ENCODE data around the gene SCUBE3. TPM values are rescaled to one million over a fixed set of nuclear protein-coding genes. Genes with fewer than 3 reads are reported as not detected.

Gene SCUBE3
- total and polyA plus RNA-seq, 2 donors: 0.09 to 0.14 TPM

- H3K4me3 ChIP-seq (ENCODE audit: low read length in 2 of 2): no peak overlapping the region
- DNase-seq (ENCODE audit: low read depth in 6 of 9, low spot score in 9 of 9): no peak
- WGBS: 93% methylated on average over 5 of the region's 5 CpGs
- H3K4me1 ChIP-seq (ENCODE audit: control insufficient read depth in 2 of 2, insufficient read depth in 2 of 2, low read length in 2 of 2): peaks cover 0 to 5% of the 10 kb centered on the region in 2 donors
- no peaks in the 10 kb centered on the region for H3K9me3 ChIP-seq (ENCODE audit: control insufficient read depth in 2 of 2, insufficient read depth in 1 of 2, low read length in 1 of 2)
- peaks cover 2 to 26% of the 10 kb centered on the region in 2 donors for H3K27me3 ChIP-seq (ENCODE audit: control insufficient read depth in 2 of 2, insufficient read depth in 1 of 2, low read length in 1 of 2)
- no peaks in the 10 kb centered on the region for H3K36me3 ChIP-seq (ENCODE audit: control insufficient read depth in 2 of 2, insufficient read depth in 2 of 2, low read length in 1 of 2)
- H3K27ac ChIP-seq (ENCODE audit: low read depth in 1 of 2, low read length in 1 of 2): no peak overlapping the region
Observed at GRCh38 chr6:35178932-35179832, 34.6 kb upstream of the SCUBE3 start.

DNA sequence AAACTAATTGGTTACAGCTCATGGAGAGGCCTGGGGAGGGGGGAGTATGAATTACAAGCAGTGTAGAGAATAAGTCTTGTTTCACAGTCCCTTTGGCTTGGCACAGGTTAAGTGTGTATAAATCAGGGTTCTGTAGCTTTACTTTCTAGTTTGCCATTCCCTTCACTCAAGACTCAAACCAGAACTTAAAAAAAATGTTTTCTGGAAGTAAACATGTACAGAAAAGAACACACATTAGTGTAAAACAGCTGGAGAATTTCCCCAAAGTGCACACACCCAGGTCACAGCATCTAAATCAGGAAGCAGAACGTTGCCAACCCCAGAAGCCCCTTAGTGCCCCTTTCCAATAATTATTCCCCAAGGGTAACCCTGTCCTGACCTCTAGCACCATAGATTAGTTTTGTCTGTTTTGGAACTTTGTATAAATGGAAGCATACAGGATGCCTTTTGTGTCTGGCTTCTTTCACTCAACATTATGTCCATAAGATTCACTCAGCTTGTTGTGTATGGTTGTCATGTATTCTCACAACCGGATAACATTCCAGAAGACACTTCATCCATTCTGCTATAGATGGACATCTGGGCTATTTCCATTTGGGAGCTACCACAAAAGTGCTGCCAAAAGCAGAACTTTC lies 33.7 kb upstream of the SCUBE3 start:
- 80% methylated on average over 2 of the region's 2 CpGs for WGBS

DNA sequence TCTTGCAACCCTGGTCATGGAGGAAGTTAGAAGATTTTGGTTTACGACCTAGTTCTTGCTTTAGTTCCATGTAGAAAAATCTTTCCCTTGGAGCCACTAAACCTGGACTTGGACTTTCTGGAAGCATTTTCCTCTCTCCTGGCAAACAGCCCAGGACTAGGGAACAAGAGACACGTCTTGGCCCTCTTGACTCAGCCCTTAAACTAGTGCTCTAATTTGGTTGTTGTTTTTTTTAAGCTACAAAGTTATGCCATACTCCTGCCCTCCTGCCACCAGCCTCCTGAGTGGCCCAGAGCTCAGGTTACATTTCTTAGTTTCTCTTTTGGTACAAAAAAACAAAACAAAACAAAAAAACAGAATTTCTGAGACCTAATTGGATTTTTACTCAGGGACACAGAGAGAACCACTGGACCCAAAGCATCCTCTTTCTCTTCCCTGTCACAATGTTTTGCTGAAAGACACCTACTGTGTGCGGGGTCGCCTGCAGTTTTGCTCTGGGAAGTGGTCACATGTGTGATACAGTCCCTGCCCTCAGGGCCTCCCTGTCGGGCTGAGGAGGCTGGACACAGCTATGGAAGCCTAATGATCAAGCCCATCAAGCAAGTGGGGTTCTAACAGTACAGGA lies 32.3 kb upstream of the SCUBE3 start:
- DNase-seq (ENCODE audit: low read depth in 6 of 9, low spot score in 9 of 9): no peak
- no peaks in the 10 kb centered on the region for H3K36me3 ChIP-seq (ENCODE audit: control insufficient read depth in 2 of 2, insufficient read depth in 2 of 2, low read length in 1 of 2)
- 88% methylated on average over 5 of the region's 5 CpGs for WGBS
- peaks cover 2 to 39% of the 10 kb centered on the region in 2 donors for H3K27me3 ChIP-seq (ENCODE audit: control insufficient read depth in 2 of 2, insufficient read depth in 1 of 2, low read length in 1 of 2)
- H3K27ac ChIP-seq (ENCODE audit: low read depth in 1 of 2, low read length in 1 of 2): no peak overlapping the region
- H3K4me3 ChIP-seq (ENCODE audit: low read length in 2 of 2): no peak overlapping the region
- no peaks in the 10 kb centered on the region for H3K9me3 ChIP-seq (ENCODE audit: control insufficient read depth in 2 of 2, insufficient read depth in 1 of 2, low read length in 1 of 2)
- H3K4me1 ChIP-seq (ENCODE audit: control insufficient read depth in 2 of 2, insufficient read depth in 2 of 2, low read length in 2 of 2): peaks cover 0 to 5% of the 10 kb centered on the region in 2 donors

More for the DNA sequence above, 33.7 kb upstream of the SCUBE3 start:
- H3K36me3 ChIP-seq (ENCODE audit: control insufficient read depth in 2 of 2, insufficient read depth in 2 of 2, low read length in 1 of 2): no peaks in the 10 kb centered on the region
- H3K27me3 ChIP-seq (ENCODE audit: control insufficient read depth in 2 of 2, insufficient read depth in 1 of 2, low read length in 1 of 2): peaks cover 2 to 31% of the 10 kb centered on the region in 2 donors
- no peak overlapping the region for H3K27ac ChIP-seq (ENCODE audit: low read depth in 1 of 2, low read length in 1 of 2)
- peaks cover 0 to 5% of the 10 kb centered on the region in 2 donors for H3K4me1 ChIP-seq (ENCODE audit: control insufficient read depth in 2 of 2, insufficient read depth in 2 of 2, low read length in 2 of 2)
- H3K9me3 ChIP-seq (ENCODE audit: control insufficient read depth in 2 of 2, insufficient read depth in 1 of 2, low read length in 1 of 2): no peaks in the 10 kb centered on the region
- no peak for DNase-seq (ENCODE audit: low read depth in 6 of 9, low spot score in 9 of 9)
- no peak overlapping the region for H3K4me3 ChIP-seq (ENCODE audit: low read length in 2 of 2)

DNA sequence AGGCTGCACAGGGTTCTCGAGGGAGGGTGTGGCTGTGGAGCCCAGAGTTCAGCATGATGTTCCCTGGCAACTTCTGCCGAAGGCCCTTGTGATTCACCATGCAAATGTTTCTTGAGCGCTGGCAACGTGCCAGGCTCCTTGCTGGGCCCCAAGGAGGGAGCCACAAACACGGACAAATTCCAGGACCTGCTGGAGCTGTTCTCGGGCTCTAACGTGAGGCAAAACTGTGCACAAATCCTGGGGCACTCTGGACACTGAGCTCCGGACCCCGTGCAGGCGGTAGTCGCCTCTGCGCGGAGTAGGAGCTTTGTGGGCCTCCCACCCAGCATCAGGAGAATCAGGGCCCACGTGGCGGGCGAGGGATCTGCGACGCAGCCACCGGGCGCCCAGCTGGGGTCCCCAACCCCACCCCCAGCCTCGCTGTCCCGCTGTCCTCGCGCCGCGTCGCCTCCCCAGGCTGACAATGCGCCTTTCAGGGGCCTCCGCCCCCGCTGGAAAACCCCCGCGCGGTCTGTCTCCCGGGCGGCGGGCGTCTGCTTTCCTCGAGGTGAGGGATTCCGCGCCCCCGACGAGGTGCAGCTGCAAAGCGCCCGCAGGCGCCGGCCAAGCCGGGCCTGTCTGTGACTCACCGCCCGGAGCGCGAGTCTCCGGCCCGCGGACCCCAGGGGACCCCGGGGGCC lies 31.7 kb upstream of the SCUBE3 start:
- 54% methylated on average over 55 of the region's 55 CpGs for WGBS
- H3K9me3 ChIP-seq (ENCODE audit: control insufficient read depth in 2 of 2, insufficient read depth in 1 of 2, low read length in 1 of 2): no peaks in the 10 kb centered on the region
- H3K36me3 ChIP-seq (ENCODE audit: control insufficient read depth in 2 of 2, insufficient read depth in 2 of 2, low read length in 1 of 2): no peaks in the 10 kb centered on the region
- peak in 1 of 9 donors; percentile 13 for DNase-seq (ENCODE audit: low read depth in 6 of 9, low spot score in 9 of 9)
- H3K27ac ChIP-seq (ENCODE audit: low read depth in 1 of 2, low read length in 1 of 2): peak overlapping the region in 1 of 2 donors; percentile 20
- H3K4me1 ChIP-seq (ENCODE audit: control insufficient read depth in 2 of 2, insufficient read depth in 2 of 2, low read length in 2 of 2): peaks cover 0 to 5% of the 10 kb centered on the region in 2 donors
- H3K27me3 ChIP-seq (ENCODE audit: control insufficient read depth in 2 of 2, insufficient read depth in 1 of 2, low read length in 1 of 2): peaks cover 2 to 40% of the 10 kb centered on the region in 2 donors
- no peak overlapping the region for H3K4me3 ChIP-seq (ENCODE audit: low read length in 2 of 2)

- H3K4me3 ChIP-seq (ENCODE audit: low read length in 2 of 2): no peak overlapping the region
- H3K27ac ChIP-seq (ENCODE audit: low read depth in 1 of 2, low read length in 1 of 2): no peak overlapping the region
- no peaks in the 10 kb centered on the region for H3K36me3 ChIP-seq (ENCODE audit: control insufficient read depth in 2 of 2, insufficient read depth in 2 of 2, low read length in 1 of 2)
- H3K4me1 ChIP-seq (ENCODE audit: control insufficient read depth in 2 of 2, insufficient read depth in 2 of 2, low read length in 2 of 2): peaks cover 0 to 5% of the 10 kb centered on the region in 2 donors
- over 99% methylated on average over 2 of the region's 2 CpGs for WGBS
- peaks cover 2 to 41% of the 10 kb centered on the region in 2 donors for H3K27me3 ChIP-seq (ENCODE audit: control insufficient read depth in 2 of 2, insufficient read depth in 1 of 2, low read length in 1 of 2)
- no peaks in the 10 kb centered on the region for H3K9me3 ChIP-seq (ENCODE audit: control insufficient read depth in 2 of 2, insufficient read depth in 1 of 2, low read length in 1 of 2)
- DNase-seq (ENCODE audit: low read depth in 6 of 9, low spot score in 9 of 9): no peak
Observed at GRCh38 chr6:35183281-35183680, 30.5 kb upstream of the SCUBE3 start.

GRCh38 chr6:35183935-35184334 lies 29.8 kb upstream of the SCUBE3 start:
- no peak for DNase-seq (ENCODE audit: low read depth in 6 of 9, low spot score in 9 of 9)
- 96% methylated on average over 2 of the region's 2 CpGs for WGBS
- H3K36me3 ChIP-seq (ENCODE audit: control insufficient read depth in 2 of 2, insufficient read depth in 2 of 2, low read length in 1 of 2): no peaks in the 10 kb centered on the region
- peaks cover 0 to 5% of the 10 kb centered on the region in 2 donors for H3K4me1 ChIP-seq (ENCODE audit: control insufficient read depth in 2 of 2, insufficient read depth in 2 of 2, low read length in 2 of 2)
- H3K9me3 ChIP-seq (ENCODE audit: control insufficient read depth in 2 of 2, insufficient read depth in 1 of 2, low read length in 1 of 2): no peaks in the 10 kb centered on the region
- no peak overlapping the region for H3K27ac ChIP-seq (ENCODE audit: low read depth in 1 of 2, low read length in 1 of 2)
- peaks cover 2 to 41% of the 10 kb centered on the region in 2 donors for H3K27me3 ChIP-seq (ENCODE audit: control insufficient read depth in 2 of 2, insufficient read depth in 1 of 2, low read length in 1 of 2)
- no peak overlapping the region for H3K4me3 ChIP-seq (ENCODE audit: low read length in 2 of 2)

GRCh38 chr6:35184580-35185301 lies 29.0 kb upstream of the SCUBE3 start:
- H3K27me3 ChIP-seq (ENCODE audit: control insufficient read depth in 2 of 2, insufficient read depth in 1 of 2, low read length in 1 of 2): peaks cover 2 to 41% of the 10 kb centered on the region in 2 donors
- WGBS: 82% methylated on average over 9 of the region's 9 CpGs
- no peaks in the 10 kb centered on the region for H3K36me3 ChIP-seq (ENCODE audit: control insufficient read depth in 2 of 2, insufficient read depth in 2 of 2, low read length in 1 of 2)
- H3K9me3 ChIP-seq (ENCODE audit: control insufficient read depth in 2 of 2, insufficient read depth in 1 of 2, low read length in 1 of 2): no peaks in the 10 kb centered on the region
- H3K27ac ChIP-seq (ENCODE audit: low read depth in 1 of 2, low read length in 1 of 2): no peak overlapping the region
- no peak for DNase-seq (ENCODE audit: low read depth in 6 of 9, low spot score in 9 of 9)
- no peak overlapping the region for H3K4me3 ChIP-seq (ENCODE audit: low read length in 2 of 2)
- H3K4me1 ChIP-seq (ENCODE audit: control insufficient read depth in 2 of 2, insufficient read depth in 2 of 2, low read length in 2 of 2): peaks cover 0 to 5% of the 10 kb centered on the region in 2 donors

GRCh38 chr6:35185302-35185681 lies 28.5 kb upstream of the SCUBE3 start:
- no peak overlapping the region for H3K4me3 ChIP-seq (ENCODE audit: low read length in 2 of 2)
- 81% methylated on average over 6 of the region's 6 CpGs for WGBS
- H3K9me3 ChIP-seq (ENCODE audit: control insufficient read depth in 2 of 2, insufficient read depth in 1 of 2, low read length in 1 of 2): no peaks in the 10 kb centered on the region
- peaks cover 0 to 5% of the 10 kb centered on the region in 2 donors for H3K4me1 ChIP-seq (ENCODE audit: control insufficient read depth in 2 of 2, insufficient read depth in 2 of 2, low read length in 2 of 2)
- H3K36me3 ChIP-seq (ENCODE audit: control insufficient read depth in 2 of 2, insufficient read depth in 2 of 2, low read length in 1 of 2): no peaks in the 10 kb centered on the region
- H3K27ac ChIP-seq (ENCODE audit: low read depth in 1 of 2, low read length in 1 of 2): no peak overlapping the region
- no peak for DNase-seq (ENCODE audit: low read depth in 6 of 9, low spot score in 9 of 9)
- H3K27me3 ChIP-seq (ENCODE audit: control insufficient read depth in 2 of 2, insufficient read depth in 1 of 2, low read length in 1 of 2): peaks cover 2 to 41% of the 10 kb centered on the region in 2 donors

All from thymus (tissue), 11 donors.